CD4-positive, alpha-beta T cell (primary cell): ENCODE data around the gene INO80. TPM values are rescaled to one million over a fixed set of nuclear protein-coding genes. Genes with fewer than 3 reads are reported as not detected.

ENCODE experiments used
- ATAC-seq: fragments of 200-7000 bp; cut with Tn5 transposase; one replicate; pipeline ENCODE4 v1.10.0; 2022; ENCODE audit warnings: mild to moderate bottlenecking; ENCODE audit not compliant: poor library complexity
- CTCF ChIA-PET: fragments of 350-600 bp; sonication (Branson Sonifier 250); formaldehyde crosslinking; loops from one replicate; lab custom pipeline; 2021; ENCODE audit warnings: antibody characterized with exemption, inconsistent platforms; lab: Charles Lee
- POLR2A ChIA-PET: fragments of 350-600 bp; sonication (Branson Sonifier 250); formaldehyde crosslinking; loops from one replicate; lab custom pipeline; 2021; ENCODE audit warnings: antibody characterized with exemption, inconsistent platforms; lab: Charles Lee
- DNase-seq, 14 experiments: peaks; one replicate each; pipeline ENCODE4 v3.0.0-alpha.2; 2013 to 2020; ENCODE audit warnings: mixed read lengths in 2 of 14
- H3K27ac ChIP-seq, 2 donors: one replicate each; pipeline versions ENCODE4 v1.5.1 to v1.7.0; 2013; ENCODE audit warnings: low read length in 2 of 2, low read depth in 1 of 2, mild to moderate bottlenecking in 1 of 2
- H3K27me3 ChIP-seq, 2 experiments: 1 replicate in 1 of 2; 2 replicates in 1 of 2; pipeline versions ENCODE4 v1.6.1 to v1.7.0; 2013; ENCODE audit warnings: low read length in 2 of 2, control low read depth in 1 of 2, mild to moderate bottlenecking in 1 of 2, moderate library complexity in 1 of 2; ENCODE audit not compliant: insufficient read depth in 2 of 2, control insufficient read depth in 1 of 2
- H3K36me3 ChIP-seq: one replicate; pipeline ENCODE4 v1.6.1; 2013; ENCODE audit warnings: low read length, control low read depth; ENCODE audit not compliant: insufficient read depth
- H3K4me1 ChIP-seq: one replicate; pipeline ENCODE4 v1.6.1; 2013; ENCODE audit warnings: low read length, control low read depth; ENCODE audit not compliant: insufficient read depth
- H3K4me3 ChIP-seq: one replicate; pipeline ENCODE4 v1.5.1; 2013; ENCODE audit warnings: mild to moderate bottlenecking, low read length, moderate library complexity
- H3K9me3 ChIP-seq, 2 experiments: 1 replicate in 1 of 2; 2 replicates in 1 of 2; pipeline versions ENCODE4 v1.6.1 to v1.7.0; 2013; ENCODE audit warnings: low read length in 2 of 2, mild to moderate bottlenecking in 2 of 2, control low read depth in 1 of 2, moderate library complexity in 1 of 2; ENCODE audit not compliant: control insufficient read depth in 1 of 2, insufficient read depth in 1 of 2
- H3K27ac Mint-ChIP-seq: one replicate; pipeline ENCODE4 v1.8.0; 2020; ENCODE audit warnings: mixed read lengths
- H3K27me3 Mint-ChIP-seq: one replicate; pipeline ENCODE4 v1.8.0; 2021; ENCODE audit warnings: mixed read lengths
- H3K36me3 Mint-ChIP-seq: one replicate; pipeline ENCODE4 v1.8.0; 2021; ENCODE audit warnings: low read depth, mixed read lengths
- H3K4me1 Mint-ChIP-seq: one replicate; pipeline ENCODE4 v1.8.0; 2021; ENCODE audit warnings: low read depth, mixed read lengths
- H3K4me3 Mint-ChIP-seq: one replicate; pipeline ENCODE4 v1.8.0; 2020; ENCODE audit warnings: mild to moderate bottlenecking, mixed read lengths
- H3K9me3 Mint-ChIP-seq: one replicate; pipeline ENCODE4 v1.8.0; 2020; ENCODE audit warnings: mixed read lengths
- intact Hi-C, 2 experiments: fragments of 100-400 bp; cut with DNase I in 1 of 2; cut with micrococcal nuclease in 1 of 2; formaldehyde crosslinking; loops; one replicate each; pipeline versions ENCODE4 v1.15.1 to v1.9.0; 2023 to 2025; cut with DNase I, micrococcal nuclease
- polyA plus RNA-seq, 2 donors: library from polyadenylated mRNA; unstranded; fragments of 120-200 nt; gene quantifications; one replicate each; pipeline ENCODE4 v1.2.1, GENCODE V29; 2013
- total RNA-seq, 174 experiments: library from RNA in 2 of 174; stranded (reverse) in 2 of 174; gene quantifications; one replicate each; pipeline ENCODE4 v1.2.3 and lab custom pipeline; 2021 to 2026
- TF ChIP-seq, protein P1 (sequence below): fragments of 200-600 bp; IDR thresholded peaks from one replicate; pipeline ENCODE4 v1.8.0; 2022; ENCODE audit warnings: antibody characterized with exemption, mild to moderate bottlenecking

Gene INO80, protein sequence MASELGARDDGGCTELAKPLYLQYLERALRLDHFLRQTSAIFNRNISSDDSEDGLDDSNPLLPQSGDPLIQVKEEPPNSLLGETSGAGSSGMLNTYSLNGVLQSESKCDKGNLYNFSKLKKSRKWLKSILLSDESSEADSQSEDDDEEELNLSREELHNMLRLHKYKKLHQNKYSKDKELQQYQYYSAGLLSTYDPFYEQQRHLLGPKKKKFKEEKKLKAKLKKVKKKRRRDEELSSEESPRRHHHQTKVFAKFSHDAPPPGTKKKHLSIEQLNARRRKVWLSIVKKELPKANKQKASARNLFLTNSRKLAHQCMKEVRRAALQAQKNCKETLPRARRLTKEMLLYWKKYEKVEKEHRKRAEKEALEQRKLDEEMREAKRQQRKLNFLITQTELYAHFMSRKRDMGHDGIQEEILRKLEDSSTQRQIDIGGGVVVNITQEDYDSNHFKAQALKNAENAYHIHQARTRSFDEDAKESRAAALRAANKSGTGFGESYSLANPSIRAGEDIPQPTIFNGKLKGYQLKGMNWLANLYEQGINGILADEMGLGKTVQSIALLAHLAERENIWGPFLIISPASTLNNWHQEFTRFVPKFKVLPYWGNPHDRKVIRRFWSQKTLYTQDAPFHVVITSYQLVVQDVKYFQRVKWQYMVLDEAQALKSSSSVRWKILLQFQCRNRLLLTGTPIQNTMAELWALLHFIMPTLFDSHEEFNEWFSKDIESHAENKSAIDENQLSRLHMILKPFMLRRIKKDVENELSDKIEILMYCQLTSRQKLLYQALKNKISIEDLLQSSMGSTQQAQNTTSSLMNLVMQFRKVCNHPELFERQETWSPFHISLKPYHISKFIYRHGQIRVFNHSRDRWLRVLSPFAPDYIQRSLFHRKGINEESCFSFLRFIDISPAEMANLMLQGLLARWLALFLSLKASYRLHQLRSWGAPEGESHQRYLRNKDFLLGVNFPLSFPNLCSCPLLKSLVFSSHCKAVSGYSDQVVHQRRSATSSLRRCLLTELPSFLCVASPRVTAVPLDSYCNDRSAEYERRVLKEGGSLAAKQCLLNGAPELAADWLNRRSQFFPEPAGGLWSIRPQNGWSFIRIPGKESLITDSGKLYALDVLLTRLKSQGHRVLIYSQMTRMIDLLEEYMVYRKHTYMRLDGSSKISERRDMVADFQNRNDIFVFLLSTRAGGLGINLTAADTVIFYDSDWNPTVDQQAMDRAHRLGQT (N-terminal part only)
- total RNA-seq (10 to 100 TPM; 20.3 to 22.9 TPM), total RNA-seq (lab: John Stamatoyannopoulos, UW) (77.1 to 168 (median 116) reads per million in 172 experiments)
- 16.8 TPM for polyA plus RNA-seq (2013, experiment 1 of 2)
- polyA plus RNA-seq (2013, experiment 2 of 2) = 21.3 TPM

DNA sequence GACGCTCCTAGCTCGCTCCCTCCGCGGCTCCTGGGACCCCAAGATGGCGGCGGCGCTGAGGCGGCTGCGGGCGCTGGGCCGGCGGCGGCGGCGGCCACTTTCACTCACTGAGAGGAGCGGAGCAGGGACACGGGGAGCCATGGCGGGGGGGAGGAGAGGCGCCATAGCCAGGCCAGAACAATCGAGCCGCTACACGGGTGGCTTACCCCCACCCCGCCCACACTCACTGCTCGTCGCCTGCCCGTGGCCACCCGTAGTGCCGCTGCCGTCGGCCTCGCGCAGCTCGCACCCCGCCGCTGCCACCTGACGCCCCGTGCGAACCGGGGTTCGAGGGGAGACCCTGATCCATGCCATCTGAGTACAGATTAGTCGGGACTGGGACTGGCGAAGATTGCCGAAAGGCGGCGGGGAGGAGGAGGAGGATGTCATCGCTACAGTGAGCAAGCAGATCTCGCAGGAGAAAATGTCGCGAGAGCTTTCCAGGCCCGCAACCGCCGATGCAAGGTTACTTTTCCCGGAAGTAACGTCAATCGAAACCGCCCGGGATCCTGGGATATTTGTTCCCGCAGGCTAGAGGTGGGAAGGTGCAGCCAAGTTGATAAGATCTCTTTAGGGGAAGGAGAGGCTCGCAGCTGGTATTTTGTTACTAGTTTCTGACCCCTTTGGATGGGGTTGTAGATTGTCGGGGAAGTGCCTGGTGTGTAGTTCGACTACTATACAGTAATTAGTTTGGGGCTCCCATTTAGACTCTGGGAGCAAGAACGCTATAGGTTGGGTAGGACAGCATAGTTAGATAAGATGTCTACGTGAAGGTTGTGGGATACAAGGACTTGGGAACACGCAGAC lies at the start of gene INO80:
Gene INO80, minus strand, starts transcription at position 165 of the 846 bp plus-strand sequence. CDS start 19,970 bp downstream, outside the sequence.
- Mint-ChIP-seq H3K27ac (peak within 1 kb of the TSS; percentile 98), H3K9me3 (no peaks in the 10 kb centered on the region), H3K4me1 (peaks cover 25% of the 10 kb centered on the region), H3K4me3 (peak within 1 kb of the TSS; percentile 93), H3K27me3 (no peaks in the 10 kb centered on the region), H3K36me3 (peaks cover 15% of the 10 kb centered on the region)
- no peaks in the 10 kb centered on the region for H3K9me3 ChIP-seq
- ATAC-seq (peak; percentile 79), DNase-seq (peak; percentile 90 to 98 (median 95))
- intact Hi-C loops = loop anchor here in 1 of 2 experiments (1.0 to 10.0 kb wide), 9 partner anchors 115 to 1332 kb away; partner anchors contain the start of genes C15orf62, CHAC1, CHP1 and FSIP1
- H3K27ac ChIP-seq = peak within 1 kb of the TSS; percentile 79 to 91
- no peaks in the 10 kb centered on the region for H3K27me3 ChIP-seq
- TF ChIP-seq, protein P1, sequence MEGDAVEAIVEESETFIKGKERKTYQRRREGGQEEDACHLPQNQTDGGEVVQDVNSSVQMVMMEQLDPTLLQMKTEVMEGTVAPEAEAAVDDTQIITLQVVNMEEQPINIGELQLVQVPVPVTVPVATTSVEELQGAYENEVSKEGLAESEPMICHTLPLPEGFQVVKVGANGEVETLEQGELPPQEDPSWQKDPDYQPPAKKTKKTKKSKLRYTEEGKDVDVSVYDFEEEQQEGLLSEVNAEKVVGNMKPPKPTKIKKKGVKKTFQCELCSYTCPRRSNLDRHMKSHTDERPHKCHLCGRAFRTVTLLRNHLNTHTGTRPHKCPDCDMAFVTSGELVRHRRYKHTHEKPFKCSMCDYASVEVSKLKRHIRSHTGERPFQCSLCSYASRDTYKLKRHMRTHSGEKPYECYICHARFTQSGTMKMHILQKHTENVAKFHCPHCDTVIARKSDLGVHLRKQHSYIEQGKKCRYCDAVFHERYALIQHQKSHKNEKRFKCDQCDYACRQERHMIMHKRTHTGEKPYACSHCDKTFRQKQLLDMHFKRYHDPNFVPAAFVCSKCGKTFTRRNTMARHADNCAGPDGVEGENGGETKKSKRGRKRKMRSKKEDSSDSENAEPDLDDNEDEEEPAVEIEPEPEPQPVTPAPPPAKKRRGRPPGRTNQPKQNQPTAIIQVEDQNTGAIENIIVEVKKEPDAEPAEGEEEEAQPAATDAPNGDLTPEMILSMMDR = no peak
- peaks cover 20% of the 10 kb centered on the region for H3K4me1 ChIP-seq
- H3K36me3 ChIP-seq = no peaks in the 10 kb centered on the region
- peak within 1 kb of the TSS; percentile 99 for H3K4me3 ChIP-seq
- CTCF ChIA-PET = interaction anchor here (1.3 to 2.5 kb wide), 2 partner anchors 212 to 222 kb away, joined by 5 to 7 read pairs; partner anchors contain the start of gene VPS18
- POLR2A ChIA-PET = interaction anchor here (0.8 to 1.8 kb wide), 16 partner anchors 9 to 547 kb away, joined by 3 to 19 read pairs (median 4); partner anchors contain the start of genes CHAC1, CHP1, DNAJC17 and EXD1

DNA sequence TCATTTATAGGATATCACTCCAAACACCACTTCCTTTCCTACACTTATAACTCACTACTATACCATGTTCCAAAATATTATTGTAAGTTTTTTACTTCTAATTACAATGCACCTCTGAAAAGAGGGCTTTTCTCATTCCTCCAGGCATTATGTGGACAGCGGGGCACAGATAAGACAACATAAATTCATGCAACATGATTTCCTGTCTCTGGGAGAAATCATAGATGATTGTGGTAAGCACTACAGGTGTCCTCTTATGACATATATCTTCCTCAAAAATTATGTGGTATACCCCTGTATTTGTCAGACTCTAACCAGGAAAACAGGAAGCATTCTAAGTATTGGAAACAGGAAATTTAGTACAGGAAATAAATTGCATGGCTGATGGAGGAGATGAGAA lies 45.7 kb upstream of the INO80 start:
- H3K27me3 ChIP-seq = no peaks in the 10 kb centered on the region
- Mint-ChIP-seq H3K36me3 (no peaks in the 10 kb centered on the region), H3K27me3 (no peaks in the 10 kb centered on the region), H3K4me1 (peaks cover 5% of the 10 kb centered on the region), H3K9me3 (no peaks in the 10 kb centered on the region), H3K4me3 (no peak overlapping the region), H3K27ac (no peak overlapping the region)
- no peak overlapping the region for H3K4me3 ChIP-seq
- intact Hi-C loops = no loop called here
- ATAC-seq = no peak
- TF ChIP-seq, protein P1 = no peak
- ChIA-PET CTCF (no interaction called here), POLR2A (no interaction called here)
- no peak overlapping the region for H3K27ac ChIP-seq
- H3K9me3 ChIP-seq = no peaks in the 10 kb centered on the region
- no peaks in the 10 kb centered on the region for H3K4me1 ChIP-seq
- no peaks in the 10 kb centered on the region for H3K36me3 ChIP-seq
- DNase-seq = no peak
